Stimulated activated CD4-positive, alpha-beta T cell treated with anti-CD3 and anti-CD28 coated beads, Interleukin-2, amount 100 ng/mL, for 48 hours (primary cell): ENCODE measurements around the gene SEBOX.
"Not testable (repeated sequence)": the region's sequence is repeated elsewhere in the genome, so short reads cannot be mapped to it uniquely, and the experiment has no call there.

Source experiments
- DNase-seq, 2 donors: peaks; one replicate each; pipeline ENCODE4 v3.0.0-alpha.2; 2020

SEBOX gene

GRCh38 chr17:28367641-28368305, 2.8 kb upstream of the SEBOX start:
- DNase-seq = no peak

- no peak for DNase-seq
Observed at GRCh38 chr17:28366605-28367004, 1.6 kb upstream of the SEBOX start.

DNA sequence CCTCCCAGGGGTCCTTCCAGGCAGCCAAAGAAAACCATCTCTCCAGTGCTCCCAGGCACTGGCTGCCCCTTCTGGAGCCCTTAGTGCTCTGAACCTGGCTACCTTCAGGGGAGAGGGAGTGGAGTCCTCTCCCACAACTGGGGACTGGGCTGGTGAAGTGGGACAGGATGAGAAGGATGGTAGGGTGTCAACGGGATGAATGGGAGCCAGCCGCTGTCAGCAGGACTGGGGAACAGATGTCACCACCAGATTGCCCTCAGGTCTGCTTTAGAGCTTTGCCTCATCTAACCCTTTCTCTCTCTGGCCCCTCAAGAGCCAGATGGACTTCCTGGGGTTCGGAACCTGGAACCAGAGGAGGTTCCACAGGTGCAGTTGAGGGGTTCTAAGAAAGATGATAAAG, 488 bp upstream of the SEBOX start:
- DNase-seq = no peak

GRCh38 chr17:28363776-28364650, 986 bp downstream of the SEBOX start:
- DNase-seq = no peak

- no peak for DNase-seq
Observed at GRCh38 chr17:28363186-28363585, 1.8 kb downstream of the SEBOX start.

DNA sequence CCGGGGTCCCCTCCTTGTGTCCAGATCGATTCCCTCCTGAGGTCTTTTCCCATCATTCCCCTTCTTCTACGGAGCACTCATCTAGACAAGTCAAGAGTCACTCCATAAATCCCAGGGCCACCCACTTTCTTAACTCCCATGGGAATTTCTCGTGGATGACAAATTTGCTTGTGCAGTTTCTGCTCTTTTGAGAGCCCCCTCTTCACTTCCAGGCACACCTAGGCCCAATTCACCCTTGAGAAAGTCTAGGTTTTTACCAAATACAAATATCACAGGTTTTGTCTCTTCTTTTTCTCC, 7.2 kb downstream of the SEBOX start:
- DNase-seq = no peak

- peak; percentile 95 for DNase-seq
Observed at GRCh38 chr17:28357061-28357900, 7.7 kb downstream of the SEBOX start, which contains the start of gene POLDIP2. Gene POLDIP2 (minus strand): TSS chr17:28357527. CDS start chr17:28357448, 79 bp downstream.

DNA sequence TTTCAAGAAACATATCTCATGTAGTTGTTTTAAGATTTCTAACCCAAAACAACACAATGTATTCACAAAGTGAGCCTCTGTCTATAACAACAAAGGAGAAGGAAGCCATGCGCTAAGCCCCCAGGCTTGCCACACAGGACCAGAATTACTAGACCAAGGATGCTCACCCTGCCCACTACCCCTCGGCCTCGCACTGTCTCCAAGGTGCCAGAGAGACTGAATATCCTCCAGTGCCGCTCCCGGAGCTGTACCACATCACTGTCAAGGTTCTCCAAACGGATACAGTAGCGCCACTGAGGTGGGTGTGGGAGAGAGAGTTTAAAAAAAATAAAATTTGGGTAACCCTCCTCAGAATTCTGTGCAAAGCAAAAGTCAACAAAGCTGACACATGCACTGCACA, 14.7 kb downstream of the SEBOX start:
- no peak for DNase-seq

- DNase-seq = no peak
Observed at GRCh38 chr17:28348979-28349378, 16.0 kb downstream of the SEBOX start.

- no peak for DNase-seq
Observed at GRCh38 chr17:28347261-28347891, 17.6 kb downstream of the SEBOX start.

DNA sequence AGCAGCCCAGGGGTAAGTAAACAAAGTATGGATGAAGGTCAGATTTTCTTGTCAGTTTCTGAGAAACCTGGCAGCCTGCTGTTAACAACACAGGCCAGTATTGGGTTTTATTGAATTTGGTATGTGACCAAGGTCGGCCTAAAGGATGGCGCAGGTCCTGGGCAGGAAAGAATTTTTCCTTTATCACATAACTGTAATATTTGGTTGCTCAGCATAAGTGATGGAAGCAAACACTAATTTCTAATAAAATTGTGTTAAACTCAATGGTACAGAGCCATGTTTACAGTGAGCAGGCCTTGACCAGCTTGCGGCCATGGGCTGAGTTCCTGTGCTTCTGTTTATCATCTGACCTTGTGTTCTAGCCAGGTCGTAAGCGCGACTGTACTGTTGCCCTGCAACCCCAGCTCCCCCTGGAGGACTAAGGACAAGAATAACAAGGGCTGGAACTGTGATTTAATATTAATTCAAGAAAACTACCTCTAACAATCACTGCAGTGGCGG, 18.2 kb downstream of the SEBOX start:
- no peak for DNase-seq

DNA sequence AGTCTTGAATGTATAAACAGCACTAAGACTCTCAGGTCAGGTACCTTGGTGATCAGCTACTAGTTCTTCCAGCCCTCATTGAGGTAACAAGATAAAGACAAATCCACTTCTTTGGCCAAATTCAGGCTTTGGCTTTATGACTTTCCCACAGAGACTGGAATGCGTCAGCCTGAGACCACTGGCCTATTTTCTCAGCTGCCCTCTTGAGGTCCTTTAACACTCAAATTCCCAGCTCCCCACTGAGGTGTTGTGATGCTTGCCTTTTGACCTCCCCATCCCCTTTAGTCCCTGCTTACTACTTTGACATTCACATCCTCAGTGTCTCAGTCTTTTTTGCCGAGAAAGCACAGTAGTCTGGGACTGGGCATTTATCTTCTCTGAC, 18.8 kb downstream of the SEBOX start:
- DNase-seq = no peak

GRCh38 chr17:28345419-28346198, 19.4 kb downstream of the SEBOX start:
- no peak for DNase-seq

DNA sequence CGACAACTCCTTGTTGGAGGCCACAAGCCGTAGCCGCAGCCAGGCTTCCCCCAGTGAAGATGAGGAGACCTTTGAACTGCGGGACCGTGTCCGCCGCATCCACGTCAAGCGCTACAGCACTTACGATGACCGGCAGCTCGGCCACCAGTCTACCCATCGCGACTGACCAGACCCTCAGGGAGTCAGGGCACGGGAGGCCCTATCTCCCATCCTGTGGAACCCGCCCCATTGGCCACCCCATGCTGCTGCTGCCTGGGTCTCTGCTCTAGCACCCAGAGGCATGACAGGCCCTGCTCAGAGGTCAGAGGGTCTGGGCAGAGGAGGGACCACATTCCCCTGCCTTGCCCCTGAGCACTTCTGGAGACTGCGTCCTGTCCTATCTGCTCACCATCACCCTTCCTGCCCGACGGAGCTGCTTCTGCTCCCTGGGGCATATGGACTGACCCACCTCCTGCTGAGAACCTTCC, 20.5 kb downstream of the SEBOX start:
- DNase-seq = no peak

GRCh38 chr17:28344011-28344410, 21.0 kb downstream of the SEBOX start:
- no peak for DNase-seq

DNA sequence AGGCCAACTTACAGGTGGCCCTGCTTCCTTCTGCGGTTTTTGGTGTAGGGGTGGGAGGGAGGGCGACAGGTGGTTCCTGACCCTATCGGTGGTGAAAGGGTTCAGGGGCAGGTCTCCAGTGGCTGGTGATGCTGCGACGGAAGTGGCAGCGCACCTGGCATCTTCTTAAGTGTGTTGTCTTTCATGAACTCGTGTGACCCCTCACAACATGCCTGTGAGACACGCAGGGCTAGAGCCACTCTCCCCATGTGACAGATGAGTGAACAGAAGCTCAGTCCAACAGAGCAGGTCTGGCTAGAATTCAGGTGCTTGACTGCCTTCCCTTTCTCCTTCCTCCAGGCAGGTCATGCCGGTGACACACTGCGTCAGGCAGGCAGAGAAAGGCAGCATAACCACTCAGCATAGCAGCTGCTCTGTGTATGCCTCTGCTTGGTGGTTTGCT, 21.5 kb downstream of the SEBOX start:
- DNase-seq = no peak

DNA sequence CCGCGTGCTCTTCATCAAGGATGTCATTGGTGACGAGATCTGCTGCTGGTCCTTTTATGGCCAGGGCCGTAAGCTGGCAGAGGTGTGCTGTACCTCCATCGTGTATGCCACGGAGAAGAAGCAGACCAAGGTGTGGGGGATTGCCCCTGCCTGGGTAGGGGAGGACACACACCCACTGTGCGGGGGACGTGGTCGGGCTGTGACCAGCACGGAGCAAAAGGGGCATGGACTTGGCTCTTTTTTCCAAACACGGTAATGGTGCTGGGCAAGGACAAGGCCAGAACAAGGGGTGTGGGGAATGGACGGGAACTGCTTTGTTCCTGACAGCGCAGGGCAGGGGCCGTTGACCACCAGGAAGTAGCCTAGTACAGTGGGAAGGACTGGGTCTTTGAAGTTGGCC, 22.7 kb downstream of the SEBOX start:
- DNase-seq = no peak

DNA sequence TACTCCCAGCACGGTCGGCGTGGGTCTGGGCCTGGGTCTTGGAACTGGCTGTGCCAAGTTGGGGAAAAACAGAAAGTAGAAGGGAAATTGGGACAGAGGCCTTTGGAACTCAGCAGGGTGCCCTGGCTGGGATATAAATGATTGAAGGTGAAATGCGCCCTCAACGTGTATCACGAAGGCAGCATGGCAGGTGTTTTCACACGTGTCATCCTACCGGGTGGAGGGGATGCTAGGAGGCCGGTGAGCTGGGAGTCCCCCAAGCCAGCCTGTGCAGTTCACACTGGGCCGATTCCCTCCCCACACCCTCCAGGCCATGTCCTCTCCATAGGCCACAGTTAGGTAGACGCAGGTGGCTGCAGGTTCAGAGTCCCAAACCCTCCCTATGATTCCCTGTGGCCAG, 23.5 kb downstream of the SEBOX start:
- no peak for DNase-seq

GRCh38 chr17:28340374-28340773, 24.6 kb downstream of the SEBOX start:
- DNase-seq = no peak

DNA sequence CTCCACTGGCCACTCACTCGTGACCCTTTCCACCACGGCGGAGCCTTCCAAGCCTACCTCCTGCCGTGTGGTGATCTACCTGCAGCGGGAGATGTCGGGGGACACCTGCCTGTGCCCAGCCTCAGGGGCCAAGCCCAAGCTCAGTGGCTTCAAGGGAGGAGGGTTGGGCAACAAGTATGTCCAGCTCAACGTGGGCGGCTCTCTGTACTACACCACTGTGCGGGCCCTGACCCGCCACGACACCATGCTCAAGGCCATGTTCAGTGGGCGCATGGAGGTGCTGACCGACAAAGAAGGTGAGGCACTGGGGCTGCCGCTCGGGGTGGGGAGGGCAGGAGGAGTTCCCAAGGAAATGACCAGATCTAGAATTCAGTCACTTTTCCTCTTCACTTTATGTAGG, 25.6 kb downstream of the SEBOX start:
- DNase-seq = no peak

- not testable (repeated sequence) for DNase-seq
Observed at GRCh38 chr17:28338769-28339212, 26.2 kb downstream of the SEBOX start.
